IMR-90 (cell line): Measurements from ENCODE around the gene TBC1D22B. TPM values are rescaled to one million over a fixed set of nuclear protein-coding genes. Genes with fewer than 3 reads are reported as not detected.
A peak's percentile ranks its signal among the peaks of the same experiment; 100 is the strongest.

Source experiments
- ATAC-seq: fragments of 200-7000 bp; cut with Tn5 transposase; 2 replicates; pipeline ENCODE4 v1.9.1; 2020; ENCODE audit warnings: low read depth, mild to moderate bottlenecking, moderate library complexity
- BruUV-seq: library from RNA; stranded (reverse); fragments of 400-500 nt; replicated peaks from 2 replicates; lab custom pipeline; 2021; lab: Mats Ljungman, UMichigan
- CTCF ChIA-PET: fragments of 300-600 bp; formaldehyde crosslinking; extraction: SDS; loops from one replicate; lab custom pipeline; 2021; ENCODE audit warnings: antibody characterized with exemption; lab: Yijun Ruan, JAX
- POLR2A ChIA-PET: fragments of 300-600 bp; sonication (Branson Sonifier 250); formaldehyde crosslinking; loops from one replicate; lab custom pipeline; 2022; ENCODE audit warnings: antibody characterized with exemption; ENCODE audit not compliant: unreplicated experiment; lab: Charles Lee
- DNase-seq: peaks from one replicate; pipeline ENCODE4 v3.0.0; 2013
- H2AFZ ChIP-seq: replicated peaks from 2 replicates; pipeline ENCODE3; 2013; ENCODE audit warnings: low read length, mild to moderate bottlenecking; ENCODE audit not compliant: poor library complexity
- H2AK5ac ChIP-seq: 2 replicates; pipeline ENCODE4 v1.6.1; 2013; ENCODE audit warnings: low read depth, low read length, inconsistent platforms
- H2AK9ac ChIP-seq: replicated peaks from 2 replicates; pipeline ENCODE3; 2013; ENCODE audit warnings: mild to moderate bottlenecking, low read depth, low read length, moderate library complexity; ENCODE audit not compliant: poor library complexity
- H2BK120ac ChIP-seq: 2 replicates; pipeline ENCODE4 v1.6.1; 2013; ENCODE audit warnings: low read depth, low read length, inconsistent platforms
- H2BK15ac ChIP-seq: 3 replicates; pipeline ENCODE4 v1.6.1; 2013; ENCODE audit warnings: low read depth, low read length, inconsistent platforms
- H2BK20ac ChIP-seq: 2 replicates; pipeline ENCODE4 v1.6.1; 2013; ENCODE audit warnings: low read depth, mild to moderate bottlenecking, inconsistent platforms, low read length, moderate library complexity
- H2BK5ac ChIP-seq: 2 replicates; pipeline ENCODE4 v1.6.1; 2013; ENCODE audit warnings: mild to moderate bottlenecking, low read depth, low read length, inconsistent platforms; ENCODE audit not compliant: poor library complexity, severe bottlenecking
- H3K14ac ChIP-seq: replicated peaks from 2 replicates; pipeline ENCODE4 v1.6.1; 2013; ENCODE audit warnings: low read depth, low read length, inconsistent platforms
- H3K18ac ChIP-seq: 2 replicates; pipeline ENCODE4 v1.6.1; 2013; ENCODE audit warnings: low read depth, low read length, control low read depth
- H3K23ac ChIP-seq: 2 replicates; pipeline ENCODE4 v1.6.1; 2013; ENCODE audit warnings: low read depth, low read length, inconsistent platforms
- H3K27ac ChIP-seq: 2 replicates; pipeline ENCODE4 v1.5.1; 2013; ENCODE audit warnings: mild to moderate bottlenecking, control low read depth, low read length; ENCODE audit not compliant: insufficient read depth
- H3K27me3 ChIP-seq: 2 replicates; pipeline ENCODE4 v1.6.1; 2013; ENCODE audit warnings: low read length; ENCODE audit not compliant: control insufficient read depth, insufficient read depth
- H3K36me3 ChIP-seq: 2 replicates; pipeline ENCODE4 v1.6.1; 2013; ENCODE audit warnings: low read length, mixed read lengths; ENCODE audit not compliant: control insufficient read depth, insufficient read depth
- H3K4ac ChIP-seq: 2 replicates; pipeline ENCODE4 v1.6.1; 2013; ENCODE audit warnings: low read depth, low read length, inconsistent platforms
- H3K4me1 ChIP-seq: 2 replicates; pipeline ENCODE4 v1.6.1; 2013; ENCODE audit warnings: low read length, mixed read lengths; ENCODE audit not compliant: control insufficient read depth, insufficient read depth
- H3K4me2 ChIP-seq: 2 replicates; pipeline ENCODE4 v1.6.1; 2013; ENCODE audit warnings: low read depth, mild to moderate bottlenecking, control low read depth, low read length, moderate library complexity
- H3K4me3 ChIP-seq: 2 replicates; pipeline ENCODE4 v1.5.1; 2013; ENCODE audit warnings: low read depth, mild to moderate bottlenecking, control low read depth, low read length, moderate library complexity; ENCODE audit not compliant: insufficient read depth
- H3K56ac ChIP-seq: 2 replicates; pipeline ENCODE4 v1.6.1; 2013; ENCODE audit warnings: low read length, inconsistent platforms; ENCODE audit not compliant: insufficient read depth; ENCODE audit errors: extremely low read depth
- H3K79me1 ChIP-seq, 2 experiments: 2 replicates each; pipeline ENCODE4 v1.6.1; 2013; ENCODE audit warnings: low read length in 2 of 2, inconsistent platforms in 1 of 2, low read depth in 1 of 2
- H3K9ac ChIP-seq: 2 replicates; pipeline ENCODE4 v1.6.1; 2013; ENCODE audit warnings: low read depth, low read length, control low read depth
- H3K9me1 ChIP-seq: 2 replicates; pipeline ENCODE4 v1.6.1; 2013; ENCODE audit warnings: low read length, inconsistent platforms; ENCODE audit not compliant: insufficient read depth
- H3K9me3 ChIP-seq: 2 replicates; pipeline ENCODE4 v1.6.1; 2013; ENCODE audit warnings: low read length; ENCODE audit not compliant: control insufficient read depth, insufficient read depth
- H4K20me1 ChIP-seq: 2 replicates; pipeline ENCODE4 v1.6.1; 2013; ENCODE audit warnings: low read length, inconsistent platforms; ENCODE audit not compliant: insufficient read depth
- H4K5ac ChIP-seq: 2 replicates; pipeline ENCODE4 v1.6.1; 2013; ENCODE audit warnings: mild to moderate bottlenecking, low read depth, low read length, control low read depth
- H4K8ac ChIP-seq, 2 experiments: 2 replicates each; pipeline ENCODE4 v1.6.1; 2013; ENCODE audit warnings: low read depth in 2 of 2, low read length in 2 of 2, control low read depth in 1 of 2, inconsistent platforms in 1 of 2
- H4K91ac ChIP-seq: 2 replicates; pipeline ENCODE4 v1.6.1; 2013; ENCODE audit warnings: low read depth, low read length, inconsistent platforms; ENCODE audit not compliant: insufficient read depth
- BHLHE40 ChIP-seq: fragments of 150-350 bp; IDR thresholded peaks from 2 replicates; pipeline ENCODE4 v1.6.1; 2016; ENCODE audit warnings: mild to moderate bottlenecking, low read depth, low read length
- CEBPB ChIP-seq: IDR thresholded peaks from 2 replicates; pipeline ENCODE4 v1.6.1; 2012; ENCODE audit warnings: low read depth, low read length, improper control_type of control experiment
- CHD1 ChIP-seq: IDR thresholded peaks from 2 replicates; pipeline ENCODE4 v1.6.1; 2012; ENCODE audit warnings: low read depth, low read length, improper control_type of control experiment
- CTCF ChIP-seq: conservative IDR thresholded peaks from 2 replicates; pipeline ENCODE4 v1.5.1; 2012; ENCODE audit warnings: mild to moderate bottlenecking, low read depth, low read length, improper control_type of control experiment
- ELK1 ChIP-seq: fragments of 150-350 bp; IDR thresholded peaks from 2 replicates; pipeline ENCODE4 v1.6.1; 2016; ENCODE audit warnings: low read depth, mild to moderate bottlenecking, low read length, moderate library complexity, borderline replicate concordance
- FOS ChIP-seq: fragments of 150-350 bp; IDR thresholded peaks from 2 replicates; pipeline ENCODE4 v1.6.1; 2016; ENCODE audit warnings: low read depth, low read length
- MAFK ChIP-seq: IDR thresholded peaks from 2 replicates; pipeline ENCODE4 v1.6.1; 2012; ENCODE audit warnings: low read depth, low read length, improper control_type of control experiment
- MAZ ChIP-seq: IDR thresholded peaks from 2 replicates; pipeline ENCODE4 v1.6.1; 2012; ENCODE audit warnings: low read depth, mild to moderate bottlenecking, low read length, improper control_type of control experiment, moderate library complexity, borderline replicate concordance
- MXI1 ChIP-seq: IDR thresholded peaks from 2 replicates; pipeline ENCODE4 v1.6.1; 2012; ENCODE audit warnings: low read depth, mild to moderate bottlenecking, low read length, moderate library complexity, borderline replicate concordance
- POLR2A ChIP-seq: IDR thresholded peaks from 2 replicates; pipeline ENCODE4 v1.6.1; 2012; ENCODE audit warnings: mild to moderate bottlenecking, low read depth, low read length
- RAD21 ChIP-seq: IDR thresholded peaks from 2 replicates; pipeline ENCODE4 v1.6.1; 2012; ENCODE audit warnings: low read length, improper control_type of control experiment
- SMC3 ChIP-seq: fragments of 150-350 bp; IDR thresholded peaks from 2 replicates; pipeline ENCODE4 v1.6.1; 2016; ENCODE audit warnings: low read depth, mild to moderate bottlenecking, antibody characterized with exemption, low read length, moderate library complexity
- USF2 ChIP-seq: fragments of 150-350 bp; IDR thresholded peaks from 2 replicates; pipeline ENCODE4 v1.6.1; 2017; ENCODE audit warnings: mild to moderate bottlenecking, antibody characterized with exemption, low read length, low read depth
- WGBS, 2 experiments: methylation state at CpG; one replicate each; pipeline versions ENCODE4 v1.1.5 to v1.1.7; 2013; ENCODE audit warnings: missing lambda C conversion rate in 2 of 2; ENCODE audit not compliant: insufficient read length in 1 of 2; ENCODE audit errors: extremely low coverage in 2 of 2; 5-methylcytosine and 5-hydroxymethylcytosine counted together
- dilution Hi-C: fragments of 300-500 bp; cut with HindIII; formaldehyde crosslinking; loops from one replicate; pipeline ENCODE4 v1.14.3; 2018; ENCODE audit warnings: low sequenced_read_pairs; ENCODE audit not compliant: unreplicated experiment
- in situ Hi-C: fragments of 300-500 bp; cut with MboI; formaldehyde crosslinking; loops from 3 replicates; pipeline ENCODE4 v1.14.3; 2019; ENCODE audit warnings: low sequenced_read_pairs, inconsistent platforms, mixed read lengths
- intact Hi-C: fragments of 100-400 bp; cut with micrococcal nuclease; formaldehyde crosslinking; loops from 2 replicates; pipeline ENCODE4 v1.10.0; 2022
- polyA plus RNA-seq, 3 experiments: library from polyadenylated mRNA; depleted of rRNA; stranded (reverse); fragments of >200 nt; gene quantifications; 2 replicates each; pipeline ENCODE4 v1.2.3, GENCODE V29; 2012; ENCODE audit warnings: low replicate concordance in 1 of 3
- total RNA-seq: library from RNA; depleted of rRNA; stranded (reverse); fragments of >200 nt; gene quantifications from 2 replicates; pipeline ENCODE4 v1.2.3, GENCODE V29; 2012

TBC1D22B gene
- total and polyA plus RNA-seq, 2 of the 4 experiments (the other 2 are of a cell fraction), result 6.6 to 7.5 TPM

DNA sequence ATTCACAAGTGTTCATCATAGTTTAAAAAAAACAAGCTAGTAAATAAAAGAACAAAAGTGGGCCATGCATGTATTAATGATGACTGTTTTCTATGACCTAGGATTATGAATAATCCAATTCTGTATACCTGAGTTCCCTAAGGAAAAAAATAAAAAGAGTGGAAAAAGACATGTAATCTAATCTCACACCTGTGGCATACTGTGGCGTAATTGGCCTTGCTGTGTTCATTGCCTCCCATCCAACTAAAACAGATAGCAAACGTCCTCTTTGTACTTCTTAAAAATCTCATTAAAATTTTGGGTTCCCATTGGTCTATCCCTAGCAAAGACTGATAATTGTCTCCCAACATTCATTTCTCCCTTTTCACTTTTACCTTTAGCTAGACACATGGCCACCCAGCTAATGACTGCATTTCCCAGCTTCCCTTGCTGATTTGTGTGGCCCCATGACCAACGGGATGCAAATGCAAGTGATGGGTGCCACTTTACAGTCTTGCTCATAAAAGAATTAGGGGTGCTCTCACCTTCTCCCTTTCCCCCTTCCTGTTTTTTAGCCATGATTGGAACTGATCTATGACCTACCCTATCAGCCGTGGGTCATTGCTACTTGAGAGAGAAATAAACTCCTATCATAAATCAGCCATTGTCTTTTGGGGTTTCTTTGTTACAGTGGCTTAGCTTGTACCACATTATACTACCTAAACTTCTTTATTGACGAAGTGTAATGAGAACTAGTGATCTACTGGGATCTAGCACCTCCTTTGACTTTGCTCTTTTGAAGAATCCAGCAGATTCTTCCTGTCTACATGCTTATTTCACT lies 32.0 kb upstream of the TBC1D22B start (continued):
- TF ChIP-seq BHLHE40, result no peak

DNA sequence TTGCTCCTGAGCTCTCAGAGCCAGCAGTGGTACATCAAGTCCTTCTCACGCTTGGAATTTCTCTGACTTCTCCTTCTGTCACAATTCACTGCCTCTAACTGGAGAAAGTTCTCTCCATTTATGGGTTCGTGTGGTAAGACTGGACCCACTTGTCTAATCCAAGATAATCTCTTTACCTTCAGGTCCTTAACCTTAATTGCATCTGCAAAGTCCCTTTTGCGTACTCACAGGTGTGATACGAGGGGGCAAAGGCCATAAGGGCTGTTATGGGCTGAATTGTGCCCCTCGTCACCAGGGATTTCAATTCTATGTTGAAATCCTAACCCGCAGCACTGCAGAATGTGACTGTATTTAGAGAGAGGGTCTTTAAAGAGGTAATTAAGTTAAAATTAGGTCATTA lies 27.5 kb upstream of the TBC1D22B start:
- Histone ChIP-seq H2BK5ac (no peak overlapping the region), H2AK9ac (no peak overlapping the region), H3K4me3 (no peak overlapping the region), H3K23ac (no peak overlapping the region), H2BK20ac (no peak overlapping the region), H3K56ac (no peak overlapping the region), H2BK120ac (no peak overlapping the region), H3K14ac (no peak overlapping the region), H3K18ac (no peak overlapping the region), H3K79me1 (no peaks in the 10 kb centered on the region), H3K9ac (no peak overlapping the region), H4K20me1 (no peaks in the 10 kb centered on the region), H2AK5ac (0 out of 2 replicates have a peak overlapping the region, but pooled peaks have one; percentile 18), H3K9me3 (no peaks in the 10 kb centered on the region), H4K8ac (no peak overlapping the region), H4K91ac (no peak overlapping the region), H3K4ac (no peak overlapping the region), H3K27me3 (no peaks in the 10 kb centered on the region), H2BK15ac (no peak overlapping the region), H3K9me1 (no peaks in the 10 kb centered on the region), H3K36me3 (no peaks in the 10 kb centered on the region), H4K5ac (no peak overlapping the region), H3K27ac (no peak overlapping the region), H2AFZ (no peak overlapping the region), H3K4me1 (no peaks in the 10 kb centered on the region), H3K4me2 (no peak overlapping the region)
- intact Hi-C loops (no loop called here), dilution Hi-C loops (no loop called here), in situ Hi-C loops (no loop called here)
- 79% methylated on average over 2 of the region's 6 CpGs; no CpG with 5 or more reads in 1 of the 2 experiments for WGBS, 2 experiments
- ATAC-seq (no peak), DNase-seq (no peak)
- ChIA-PET CTCF (no interaction called here), POLR2A (no interaction called here)
- no TSS peak for BruUV-seq
- no peak for TF ChIP-seq CTCF
- no peak for TF ChIP-seq RAD21
- no peak for TF ChIP-seq FOS
- TF ChIP-seq ELK1, result no peak
- no peak for TF ChIP-seq MAZ
- no peak for TF ChIP-seq MXI1
- TF ChIP-seq CEBPB, result no peak
- TF ChIP-seq SMC3, result no peak
- TF ChIP-seq MAFK, result no peak
- no peak for TF ChIP-seq USF2
- TF ChIP-seq BHLHE40, result no peak
- no peak for TF ChIP-seq POLR2A
- TF ChIP-seq CHD1, result no peak
